GM20000 (cell line): ENCODE data around the gene FGF12.

Experiments used
- DNase-seq: peaks from one replicate; pipeline ENCODE4 v3.0.0; 2012; ENCODE audit warnings: low spot score
- CTCF ChIP-seq: IDR thresholded peaks from 2 replicates; pipeline ENCODE4 v1.5.1; 2012; ENCODE audit warnings: mild to moderate bottlenecking, control low read depth; ENCODE audit errors: extremely low read depth, missing control alignments

FGF12 gene

GRCh38 chr3:192435241-192435640 is 292.1 kb downstream of the FGF12 start:
- no peak for TF ChIP-seq CTCF
- no peak for DNase-seq

DNA sequence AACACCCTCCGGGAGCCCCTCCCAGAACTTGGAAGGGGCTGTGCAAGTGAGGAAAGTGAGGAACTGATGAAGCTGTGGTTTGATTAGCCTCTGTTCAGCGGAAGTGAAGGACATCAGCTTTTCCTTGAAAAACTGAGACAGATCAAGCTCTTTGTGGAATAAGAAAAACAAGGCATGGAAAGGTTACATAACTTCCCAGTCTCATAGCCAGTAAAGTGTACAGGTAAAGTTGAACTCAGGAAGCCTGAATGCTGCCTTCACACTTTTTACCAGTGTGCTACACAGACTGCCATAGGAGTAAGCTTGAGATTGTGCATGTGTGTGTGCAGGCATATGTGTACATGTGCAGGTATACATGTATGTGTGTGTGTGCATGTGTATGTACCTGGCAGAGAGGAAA is 293.2 kb downstream of the FGF12 start:
- no peak for DNase-seq
- no peak for TF ChIP-seq CTCF

- DNase-seq, result no peak
- no peak for TF ChIP-seq CTCF
Measured at GRCh38 chr3:192433704-192434103, 293.6 kb downstream of the FGF12 start.

- no peak for DNase-seq
- TF ChIP-seq CTCF, result no peak
Measured at GRCh38 chr3:192422997-192423342, 304.4 kb downstream of the FGF12 start.

DNA sequence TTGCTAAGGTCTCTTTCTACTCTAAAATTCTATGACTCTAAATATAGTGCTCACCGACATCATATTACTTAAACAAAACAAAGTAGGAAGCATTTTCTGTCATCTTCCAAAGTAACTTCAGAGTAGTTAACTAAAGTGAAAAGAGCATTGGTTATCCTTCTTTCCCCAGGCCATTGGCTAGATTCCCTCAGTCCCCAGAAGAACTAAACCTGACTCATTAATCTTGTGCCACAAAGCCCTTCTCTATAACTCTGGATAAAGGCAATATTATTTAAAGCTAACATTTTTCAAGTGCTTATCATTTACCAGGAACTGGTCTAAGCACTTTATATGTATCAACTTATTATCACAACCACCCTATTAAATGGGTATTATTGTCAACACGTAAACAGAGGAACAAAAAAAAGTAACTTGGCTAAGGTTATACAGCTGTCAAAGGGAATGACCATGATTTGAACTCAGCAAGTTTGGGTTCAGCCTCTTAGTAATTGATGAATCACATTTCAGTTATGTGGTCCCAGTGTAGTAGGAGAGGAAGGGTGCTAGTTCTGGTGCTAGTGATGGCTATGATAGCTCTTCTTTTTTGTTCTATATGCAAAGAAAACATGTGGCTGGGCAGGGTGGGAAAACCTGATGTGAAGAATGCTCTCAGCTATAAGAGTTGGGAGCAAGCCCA is 304.9 kb downstream of the FGF12 start:
- no peak for TF ChIP-seq CTCF
- DNase-seq, result no peak

DNA sequence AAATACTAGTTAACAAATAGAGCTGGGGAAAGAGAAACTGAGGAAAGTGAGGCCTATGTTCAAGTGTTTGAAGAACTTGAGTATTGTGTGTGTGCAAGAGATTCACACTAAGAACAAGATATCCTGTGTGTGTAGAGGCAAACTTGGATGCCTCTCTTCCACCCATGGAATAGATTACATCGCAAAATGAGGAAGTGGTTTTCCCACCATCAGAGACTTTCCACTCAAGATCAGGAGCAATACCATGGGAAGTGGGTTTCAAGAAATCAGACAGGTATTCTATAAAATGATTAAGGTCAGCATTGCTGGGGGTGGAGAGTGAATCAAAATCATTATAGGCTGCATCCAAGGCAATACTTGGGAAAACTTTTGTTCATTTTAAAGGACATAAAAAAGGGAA is 308.0 kb downstream of the FGF12 start:
- no peak for TF ChIP-seq CTCF
- DNase-seq, result no peak

DNA sequence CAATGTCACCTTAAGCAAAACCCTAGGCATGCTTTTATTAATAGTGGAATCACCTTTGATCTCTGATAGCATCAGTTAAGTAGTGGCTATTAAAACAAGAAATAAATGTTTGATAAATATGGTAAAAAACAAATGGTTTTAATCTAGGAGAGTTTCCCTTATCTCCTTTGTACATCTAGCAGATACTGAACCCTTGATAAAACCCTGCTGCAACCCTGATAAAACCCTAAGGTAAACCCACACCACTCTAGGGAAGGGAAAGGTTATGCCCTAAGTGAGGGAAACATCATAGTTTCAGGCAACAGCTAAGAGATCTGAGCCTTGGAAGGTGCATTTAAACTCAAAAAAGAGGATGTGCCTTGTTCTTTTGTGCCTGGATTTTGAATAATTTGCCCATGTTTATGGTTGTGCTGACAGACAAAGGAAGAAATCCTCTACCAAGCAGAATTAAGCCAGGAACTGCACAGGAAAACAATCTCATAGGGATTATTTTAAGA is 309.7 kb downstream of the FGF12 start:
- DNase-seq, result no peak
- no peak for TF ChIP-seq CTCF
